ENCODE measurements around the gene TLCD1. TPM values are rescaled to one million over a fixed set of nuclear protein-coding genes. Genes with fewer than 3 reads are reported as not detected.
"Not testable (repeated sequence)": the region's sequence is repeated elsewhere in the genome, so short reads cannot be mapped to it uniquely, and the experiment has no call there.

The TLCD1 gene
- total and polyA plus RNA-seq, 2 donors, result 1.7 to 5.1 TPM

- no peak for DNase-seq (ENCODE audit: extremely low spot score)
- Histone ChIP-seq H3K4me1 (ENCODE audit: insufficient read depth) (no peaks in the 10 kb centered on the region), H3K36me3 (ENCODE audit: insufficient read depth) (peaks cover 2% of the 10 kb centered on the region), H3K27ac (ENCODE audit: low read depth) (peak overlapping the region; percentile 64), H3K4me3 (ENCODE audit: low read depth, low read length) (peak overlapping the region; percentile 53)
- under 1% methylated on average over 57 of the region's 57 CpGs for WGBS
These were observed 826 bp upstream of the TLCD1 start for GRCh38 chr17:28726627-28727491.

- WGBS, result under 1% methylated on average over 45 of the region's 45 CpGs
- Histone ChIP-seq H3K4me1 (ENCODE audit: insufficient read depth) (no peaks in the 10 kb centered on the region), H3K4me3 (ENCODE audit: low read depth, low read length) (peak overlapping the region; percentile 53), H3K36me3 (ENCODE audit: insufficient read depth) (peaks cover 2% of the 10 kb centered on the region), H3K27ac (ENCODE audit: low read depth) (peak overlapping the region; percentile 72)
- no peak for DNase-seq (ENCODE audit: extremely low spot score)
These were observed 290 bp downstream of the TLCD1 start for GRCh38 chr17:28725660-28726225.

- no peak for DNase-seq (ENCODE audit: extremely low spot score)
- WGBS, result 24% methylated on average over 20 of the region's 20 CpGs
- no peak overlapping the region for H3K4me3 ChIP-seq (ENCODE audit: low read depth, low read length)
These were observed 820 bp downstream of the TLCD1 start for GRCh38 chr17:28725166-28725659.

GRCh38 chr17:28724500-28725165 is 1.4 kb downstream of the TLCD1 start:
- H3K4me3 ChIP-seq (ENCODE audit: low read depth, low read length), result no peak overlapping the region
- 74% methylated on average over 10 of the region's 10 CpGs for WGBS
- peaks cover 2% of the 10 kb centered on the region for H3K36me3 ChIP-seq (ENCODE audit: insufficient read depth)
- H3K27ac ChIP-seq (ENCODE audit: low read depth), result no peak overlapping the region
- DNase-seq (ENCODE audit: extremely low spot score), result no peak
- H3K4me1 ChIP-seq (ENCODE audit: insufficient read depth), result no peaks in the 10 kb centered on the region

More at GRCh38 chr17:28725166-28725659, 820 bp downstream of the TLCD1 start:
- Histone ChIP-seq H3K36me3 (ENCODE audit: insufficient read depth) (peaks cover 2% of the 10 kb centered on the region), H3K27ac (ENCODE audit: low read depth) (peak overlapping the region; percentile 14), H3K4me1 (ENCODE audit: insufficient read depth) (no peaks in the 10 kb centered on the region)

- H3K4me3 ChIP-seq (ENCODE audit: low read depth, low read length); H3K36me3 ChIP-seq (ENCODE audit: insufficient read depth); DNase-seq (ENCODE audit: extremely low spot score); H3K27ac ChIP-seq (ENCODE audit: low read depth); H3K4me1 ChIP-seq (ENCODE audit: insufficient read depth): not testable (repeated sequence)
- 77% methylated on average over 4 of the region's 4 CpGs for WGBS
These were observed 2.1 kb downstream of the TLCD1 start for GRCh38 chr17:28723836-28724499.

- Histone ChIP-seq H3K4me1 (ENCODE audit: insufficient read depth) (no peaks in the 10 kb centered on the region), H3K36me3 (ENCODE audit: insufficient read depth) (peaks cover 2% of the 10 kb centered on the region), H3K4me3 (ENCODE audit: low read depth, low read length) (no peak overlapping the region), H3K27ac (ENCODE audit: low read depth) (no peak overlapping the region)
- WGBS, result 78% methylated on average over 6 of the region's 6 CpGs
- no peak for DNase-seq (ENCODE audit: extremely low spot score)
These were observed 2.7 kb downstream of the TLCD1 start for GRCh38 chr17:28723159-28723835.

- Histone ChIP-seq H3K4me1 (ENCODE audit: insufficient read depth) (no peaks in the 10 kb centered on the region), H3K27ac (ENCODE audit: low read depth) (no peak overlapping the region), H3K36me3 (ENCODE audit: insufficient read depth) (peaks cover 2% of the 10 kb centered on the region), H3K4me3 (ENCODE audit: low read depth, low read length) (no peak overlapping the region)
- 72% methylated on average over 7 of the region's 7 CpGs for WGBS
- no peak for DNase-seq (ENCODE audit: extremely low spot score)
These were observed 3.4 kb downstream of the TLCD1 start for GRCh38 chr17:28722417-28723158.

- WGBS, result 32% methylated on average over 19 of the region's 19 CpGs
- H3K27ac ChIP-seq (ENCODE audit: low read depth); H3K4me1 ChIP-seq (ENCODE audit: insufficient read depth); DNase-seq (ENCODE audit: extremely low spot score); H3K36me3 ChIP-seq (ENCODE audit: insufficient read depth): not testable (repeated sequence)
- H3K4me3 ChIP-seq (ENCODE audit: low read depth, low read length), result peak overlapping the region; percentile 69
These were observed 5.1 kb downstream of the TLCD1 start for GRCh38 chr17:28720997-28721329.

GRCh38 chr17:28720247-28720996 is 5.6 kb downstream of the TLCD1 start:
- H3K4me3 ChIP-seq (ENCODE audit: low read depth, low read length), result peak overlapping the region; percentile 69
- WGBS, result 3% methylated on average over 28 of the region's 30 CpGs
- H3K27ac ChIP-seq (ENCODE audit: low read depth), result peak overlapping the region; percentile 77
- H3K36me3 ChIP-seq (ENCODE audit: insufficient read depth), result peaks cover 2% of the 10 kb centered on the region
- H3K4me1 ChIP-seq (ENCODE audit: insufficient read depth), result peaks cover 2% of the 10 kb centered on the region
- no peak for DNase-seq (ENCODE audit: extremely low spot score)

GRCh38 chr17:28719021-28719433 is 7.0 kb downstream of the TLCD1 start:
- WGBS, result 27% methylated on average over 18 of the region's 18 CpGs
- peak overlapping the region; percentile 8 for H3K4me3 ChIP-seq (ENCODE audit: low read depth, low read length)
- H3K36me3 ChIP-seq (ENCODE audit: insufficient read depth), result peaks cover 3% of the 10 kb centered on the region
- H3K4me1 ChIP-seq (ENCODE audit: insufficient read depth), result peaks cover 2% of the 10 kb centered on the region
- DNase-seq (ENCODE audit: extremely low spot score), result no peak
- peak overlapping the region; percentile 93 for H3K27ac ChIP-seq (ENCODE audit: low read depth)

- Histone ChIP-seq H3K4me1 (ENCODE audit: insufficient read depth) (peaks cover 2% of the 10 kb centered on the region), H3K4me3 (ENCODE audit: low read depth, low read length) (peak overlapping the region; percentile 69), H3K36me3 (ENCODE audit: insufficient read depth) (peaks cover 2% of the 10 kb centered on the region), H3K27ac (ENCODE audit: low read depth) (peak overlapping the region; percentile 93)
- 24% methylated on average over 18 of the region's 18 CpGs for WGBS
- no peak for DNase-seq (ENCODE audit: extremely low spot score)
These were observed 7.6 kb downstream of the TLCD1 start for GRCh38 chr17:28718333-28719020.
